Liver (tissue), 9 donors: ENCODE results near the gene FGFRL1. TPM values are rescaled to one million over a fixed set of nuclear protein-coding genes. Genes with fewer than 3 reads are reported as not detected.

Experiments
- DNase-seq: peaks from one replicate; pipeline ENCODE4 v3.0.0-alpha.2; 2017; ENCODE audit warnings: low spot score
- H3K27ac ChIP-seq, 2 donors: one replicate each; pipeline ENCODE4 v1.7.0; 2013; ENCODE audit warnings: inconsistent platforms in 2 of 2, low read length in 2 of 2, control low read depth in 1 of 2, low read depth in 1 of 2, mild to moderate bottlenecking in 1 of 2
- H3K27me3 ChIP-seq, 4 donors: one replicate each; pipeline versions ENCODE4 v1.6.1 to v1.7.0; 2013; ENCODE audit warnings: low read length in 3 of 4, inconsistent platforms in 1 of 4, mild to moderate bottlenecking in 1 of 4, moderate library complexity in 1 of 4; ENCODE audit not compliant: control insufficient read depth in 4 of 4, insufficient read depth in 4 of 4
- H3K36me3 ChIP-seq, 4 donors: one replicate each; pipeline versions ENCODE4 v1.6.1 to v1.7.0; 2013; ENCODE audit warnings: low read length in 3 of 4, mild to moderate bottlenecking in 3 of 4, low read depth in 1 of 4, moderate library complexity in 1 of 4; ENCODE audit not compliant: control insufficient read depth in 4 of 4, insufficient read depth in 3 of 4
- H3K4me1 ChIP-seq, 4 donors: one replicate each; pipeline versions ENCODE4 v1.6.1 to v1.7.0; 2013; ENCODE audit warnings: low read length in 3 of 4, mild to moderate bottlenecking in 3 of 4, moderate library complexity in 1 of 4; ENCODE audit not compliant: control insufficient read depth in 4 of 4, insufficient read depth in 4 of 4
- H3K4me3 ChIP-seq, 3 donors: one replicate each; pipeline versions ENCODE4 v1.6.1 to v1.7.0; 2013; ENCODE audit warnings: low read length in 3 of 3, control low read depth in 1 of 3, low read depth in 1 of 3, mild to moderate bottlenecking in 1 of 3
- H3K9ac ChIP-seq, 2 donors: one replicate each; pipeline ENCODE4 v1.7.0; 2013; ENCODE audit warnings: low read length in 2 of 2, mild to moderate bottlenecking in 2 of 2, moderate library complexity in 2 of 2, control low read depth in 1 of 2, low read depth in 1 of 2
- H3K9me3 ChIP-seq, 4 donors: one replicate each; pipeline versions ENCODE4 v1.6.1 to v1.7.0; 2013; ENCODE audit warnings: low read length in 3 of 4; ENCODE audit not compliant: control insufficient read depth in 4 of 4
- EGR1 ChIP-seq, 2 donors: IDR thresholded peaks; 2 replicates each; pipeline ENCODE4 v1.6.1; 2016 to 2018; ENCODE audit warnings: antibody characterized with exemption in 2 of 2, low read depth in 2 of 2
- FOXA1 ChIP-seq: IDR thresholded peaks from 2 replicates; pipeline ENCODE4 v1.6.1; 2016; ENCODE audit warnings: antibody characterized with exemption
- FOXA2 ChIP-seq: IDR thresholded peaks from 2 replicates; pipeline ENCODE4 v1.6.1; 2016; ENCODE audit warnings: antibody characterized with exemption
- GABPA ChIP-seq, 2 donors: IDR thresholded peaks in 1 of 2; conservative IDR thresholded peaks in 1 of 2; 2 replicates each; pipeline ENCODE4 v1.6.1; 2016; ENCODE audit warnings: antibody characterized with exemption in 2 of 2, mild to moderate bottlenecking in 1 of 2, moderate library complexity in 1 of 2
- HNF4A ChIP-seq, 2 donors: conservative IDR thresholded peaks; 2 replicates each; pipeline ENCODE4 v1.6.1; 2016; ENCODE audit warnings: antibody characterized with exemption in 2 of 2, mild to moderate bottlenecking in 2 of 2
- HNF4G ChIP-seq: IDR thresholded peaks from 2 replicates; pipeline ENCODE4 v1.6.1; 2016; ENCODE audit warnings: antibody characterized with exemption
- JUND ChIP-seq, 2 donors: IDR thresholded peaks; 2 replicates each; pipeline ENCODE4 v1.6.1; 2016; ENCODE audit warnings: antibody characterized with exemption in 2 of 2
- NR2F2 ChIP-seq: IDR thresholded peaks from 2 replicates; pipeline ENCODE4 v1.6.1; 2016; ENCODE audit warnings: antibody characterized with exemption
- RAD21 ChIP-seq, 2 donors: IDR thresholded peaks; 2 replicates each; pipeline ENCODE4 v1.6.1; 2016; ENCODE audit warnings: antibody characterized with exemption in 2 of 2, mild to moderate bottlenecking in 2 of 2
- RXRA ChIP-seq, 2 donors: IDR thresholded peaks; 2 replicates each; pipeline ENCODE4 v1.6.1; 2017 to 2018; ENCODE audit warnings: antibody characterized with exemption in 2 of 2, mild to moderate bottlenecking in 1 of 2
- SP1 ChIP-seq: IDR thresholded peaks from 2 replicates; pipeline ENCODE4 v1.6.1; 2018; ENCODE audit warnings: antibody characterized with exemption, mild to moderate bottlenecking
- TAF1 ChIP-seq: conservative IDR thresholded peaks from 2 replicates; pipeline ENCODE4 v1.6.1; 2016; ENCODE audit warnings: antibody characterized with exemption, mild to moderate bottlenecking
- YY1 ChIP-seq: IDR thresholded peaks from 2 replicates; pipeline ENCODE4 v1.6.1; 2016; ENCODE audit warnings: antibody characterized with exemption, mild to moderate bottlenecking
- WGBS: extraction: QIAGEN DNeasy Blood & Tissue Kit; methylation state at CpG from one replicate; pipeline ENCODE4 v1.1.7; 2013; 5-methylcytosine and 5-hydroxymethylcytosine counted together
- polyA plus RNA-seq, 2 donors: library from polyadenylated mRNA; stranded (reverse) in 1 of 2; unstranded in 1 of 2; fragments of 200-250 nt in 1 of 2; fragments of >200 nt in 1 of 2; fragmentation: Nextera tagmentation in 1 of 2; extraction: Ambion mirVana in 1 of 2; gene quantifications; one replicate each; pipeline versions ENCODE4 v1.2.1 to v1.2.3, GENCODE V29; 2013 to 2015
- total RNA-seq, 2 donors: library from RNA; depleted of rRNA; stranded (reverse); fragments of >200 nt; gene quantifications; one replicate each; pipeline ENCODE4 v1.2.3, GENCODE V29; 2014
- TF ChIP-seq, protein P1 (sequence below): IDR thresholded peaks from 2 replicates; pipeline ENCODE4 v1.6.1; 2016; ENCODE audit warnings: antibody characterized with exemption
- TF ChIP-seq, protein P2 (sequence below): IDR thresholded peaks from 2 replicates; pipeline ENCODE4 v1.6.1; 2016; ENCODE audit warnings: antibody characterized with exemption, mild to moderate bottlenecking
- TF ChIP-seq, protein P3 (sequence below): IDR thresholded peaks from 2 replicates; pipeline ENCODE4 v1.6.1; 2016; ENCODE audit warnings: antibody characterized with exemption
- TF ChIP-seq, protein P4 (sequence below): IDR thresholded peaks from 2 replicates; pipeline ENCODE4 v1.6.1; 2016; ENCODE audit warnings: antibody characterized with exemption
- TF ChIP-seq, protein P5 (sequence below): fragments of 150-350 bp; IDR thresholded peaks from 2 replicates; pipeline ENCODE4 v1.5.1; 2017; ENCODE audit warnings: improper control_type of control experiment, low read depth, low read length; ENCODE audit not compliant: missing input control
- donor health status: healthy.
- donor health status: healthy.
- donor health status: healthy.
- donor health status: healthy.
- donor health status: healthy.

FGFRL1 gene
- total and polyA plus RNA-seq, 4 donors, result 14.2 to 49.1 (median 22.4) TPM

DNA sequence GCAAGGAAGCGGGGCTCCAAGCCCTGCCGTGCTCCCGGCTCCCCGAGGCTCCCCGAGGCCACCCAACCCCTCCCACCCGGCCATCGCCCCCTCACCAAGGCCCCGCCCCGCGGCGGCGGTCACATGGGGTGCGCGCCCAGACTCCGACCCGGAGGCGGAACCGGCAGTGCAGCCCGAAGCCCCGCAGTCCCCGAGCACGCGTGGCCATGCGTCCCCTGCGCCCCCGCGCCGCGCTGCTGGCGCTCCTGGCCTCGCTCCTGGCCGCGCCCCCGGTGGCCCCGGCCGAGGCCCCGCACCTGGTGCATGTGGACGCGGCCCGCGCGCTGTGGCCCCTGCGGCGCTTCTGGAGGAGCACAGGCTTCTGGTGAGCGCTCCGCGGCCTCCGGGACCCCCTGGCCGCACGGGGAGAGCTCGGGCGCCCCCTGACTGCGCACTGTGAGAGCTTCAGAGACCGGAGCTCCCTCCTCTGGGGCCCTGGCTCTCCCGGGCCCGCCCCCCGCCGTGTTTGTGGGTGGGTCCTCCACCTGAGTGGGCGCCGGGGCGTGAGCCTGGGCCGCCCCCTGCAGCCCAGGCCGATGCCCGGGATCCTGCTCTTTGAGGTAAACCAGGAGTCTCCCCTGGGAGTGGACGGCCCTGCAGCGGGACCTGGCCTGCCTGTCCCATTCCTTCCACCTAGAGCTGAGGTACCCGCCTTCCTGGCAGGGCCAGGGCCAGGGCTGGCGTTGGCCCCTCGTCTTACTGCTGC, 24.4 kb upstream of the FGFRL1 start, which contains the start of gene IDUA:
IDUA (plus strand) TSS at position 166 of the 745 bp plus-strand sequence; CDS start at position 207, 41 bp downstream.
- H3K4me1 ChIP-seq, result peaks cover 13 to 58% (median 44%) of the 10 kb centered on the region in 4 donors
- TF ChIP-seq FOXA1, result no peak
- no peak for TF ChIP-seq JUND (IDR thresholded peaks at IDR 0.05)
- no peak for TF ChIP-seq HNF4A (conservative IDR thresholded peaks at IDR 0.05)
- no peak for TF ChIP-seq HNF4G
- TF ChIP-seq, protein P1, sequence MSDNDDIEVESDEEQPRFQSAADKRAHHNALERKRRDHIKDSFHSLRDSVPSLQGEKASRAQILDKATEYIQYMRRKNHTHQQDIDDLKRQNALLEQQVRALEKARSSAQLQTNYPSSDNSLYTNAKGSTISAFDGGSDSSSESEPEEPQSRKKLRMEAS, result no peak
- TF ChIP-seq GABPA (IDR thresholded peaks at IDR 0.05 in 1 of 2, conservative IDR thresholded peaks at IDR 0.05 in 1 of 2), result peak in 1 of 2 donors; percentile 47
- TF ChIP-seq, protein P2, sequence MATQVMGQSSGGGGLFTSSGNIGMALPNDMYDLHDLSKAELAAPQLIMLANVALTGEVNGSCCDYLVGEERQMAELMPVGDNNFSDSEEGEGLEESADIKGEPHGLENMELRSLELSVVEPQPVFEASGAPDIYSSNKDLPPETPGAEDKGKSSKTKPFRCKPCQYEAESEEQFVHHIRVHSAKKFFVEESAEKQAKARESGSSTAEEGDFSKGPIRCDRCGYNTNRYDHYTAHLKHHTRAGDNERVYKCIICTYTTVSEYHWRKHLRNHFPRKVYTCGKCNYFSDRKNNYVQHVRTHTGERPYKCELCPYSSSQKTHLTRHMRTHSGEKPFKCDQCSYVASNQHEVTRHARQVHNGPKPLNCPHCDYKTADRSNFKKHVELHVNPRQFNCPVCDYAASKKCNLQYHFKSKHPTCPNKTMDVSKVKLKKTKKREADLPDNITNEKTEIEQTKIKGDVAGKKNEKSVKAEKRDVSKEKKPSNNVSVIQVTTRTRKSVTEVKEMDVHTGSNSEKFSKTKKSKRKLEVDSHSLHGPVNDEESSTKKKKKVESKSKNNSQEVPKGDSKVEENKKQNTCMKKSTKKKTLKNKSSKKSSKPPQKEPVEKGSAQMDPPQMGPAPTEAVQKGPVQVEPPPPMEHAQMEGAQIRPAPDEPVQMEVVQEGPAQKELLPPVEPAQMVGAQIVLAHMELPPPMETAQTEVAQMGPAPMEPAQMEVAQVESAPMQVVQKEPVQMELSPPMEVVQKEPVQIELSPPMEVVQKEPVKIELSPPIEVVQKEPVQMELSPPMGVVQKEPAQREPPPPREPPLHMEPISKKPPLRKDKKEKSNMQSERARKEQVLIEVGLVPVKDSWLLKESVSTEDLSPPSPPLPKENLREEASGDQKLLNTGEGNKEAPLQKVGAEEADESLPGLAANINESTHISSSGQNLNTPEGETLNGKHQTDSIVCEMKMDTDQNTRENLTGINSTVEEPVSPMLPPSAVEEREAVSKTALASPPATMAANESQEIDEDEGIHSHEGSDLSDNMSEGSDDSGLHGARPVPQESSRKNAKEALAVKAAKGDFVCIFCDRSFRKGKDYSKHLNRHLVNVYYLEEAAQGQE, result no peak
- TF ChIP-seq, protein P3, sequence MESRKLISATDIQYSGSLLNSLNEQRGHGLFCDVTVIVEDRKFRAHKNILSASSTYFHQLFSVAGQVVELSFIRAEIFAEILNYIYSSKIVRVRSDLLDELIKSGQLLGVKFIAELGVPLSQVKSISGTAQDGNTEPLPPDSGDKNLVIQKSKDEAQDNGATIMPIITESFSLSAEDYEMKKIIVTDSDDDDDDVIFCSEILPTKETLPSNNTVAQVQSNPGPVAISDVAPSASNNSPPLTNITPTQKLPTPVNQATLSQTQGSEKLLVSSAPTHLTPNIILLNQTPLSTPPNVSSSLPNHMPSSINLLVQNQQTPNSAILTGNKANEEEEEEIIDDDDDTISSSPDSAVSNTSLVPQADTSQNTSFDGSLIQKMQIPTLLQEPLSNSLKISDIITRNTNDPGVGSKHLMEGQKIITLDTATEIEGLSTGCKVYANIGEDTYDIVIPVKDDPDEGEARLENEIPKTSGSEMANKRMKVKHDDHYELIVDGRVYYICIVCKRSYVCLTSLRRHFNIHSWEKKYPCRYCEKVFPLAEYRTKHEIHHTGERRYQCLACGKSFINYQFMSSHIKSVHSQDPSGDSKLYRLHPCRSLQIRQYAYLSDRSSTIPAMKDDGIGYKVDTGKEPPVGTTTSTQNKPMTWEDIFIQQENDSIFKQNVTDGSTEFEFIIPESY, result no peak
- no peak for TF ChIP-seq TAF1
- TF ChIP-seq SP1, result no peak
- TF ChIP-seq RAD21 (IDR thresholded peaks at IDR 0.05), result peak; percentile 29 to 31
- TF ChIP-seq, protein P4, sequence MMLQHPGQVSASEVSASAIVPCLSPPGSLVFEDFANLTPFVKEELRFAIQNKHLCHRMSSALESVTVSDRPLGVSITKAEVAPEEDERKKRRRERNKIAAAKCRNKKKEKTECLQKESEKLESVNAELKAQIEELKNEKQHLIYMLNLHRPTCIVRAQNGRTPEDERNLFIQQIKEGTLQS, result no peak
- TF ChIP-seq, protein P5, sequence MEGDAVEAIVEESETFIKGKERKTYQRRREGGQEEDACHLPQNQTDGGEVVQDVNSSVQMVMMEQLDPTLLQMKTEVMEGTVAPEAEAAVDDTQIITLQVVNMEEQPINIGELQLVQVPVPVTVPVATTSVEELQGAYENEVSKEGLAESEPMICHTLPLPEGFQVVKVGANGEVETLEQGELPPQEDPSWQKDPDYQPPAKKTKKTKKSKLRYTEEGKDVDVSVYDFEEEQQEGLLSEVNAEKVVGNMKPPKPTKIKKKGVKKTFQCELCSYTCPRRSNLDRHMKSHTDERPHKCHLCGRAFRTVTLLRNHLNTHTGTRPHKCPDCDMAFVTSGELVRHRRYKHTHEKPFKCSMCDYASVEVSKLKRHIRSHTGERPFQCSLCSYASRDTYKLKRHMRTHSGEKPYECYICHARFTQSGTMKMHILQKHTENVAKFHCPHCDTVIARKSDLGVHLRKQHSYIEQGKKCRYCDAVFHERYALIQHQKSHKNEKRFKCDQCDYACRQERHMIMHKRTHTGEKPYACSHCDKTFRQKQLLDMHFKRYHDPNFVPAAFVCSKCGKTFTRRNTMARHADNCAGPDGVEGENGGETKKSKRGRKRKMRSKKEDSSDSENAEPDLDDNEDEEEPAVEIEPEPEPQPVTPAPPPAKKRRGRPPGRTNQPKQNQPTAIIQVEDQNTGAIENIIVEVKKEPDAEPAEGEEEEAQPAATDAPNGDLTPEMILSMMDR, result peak; percentile 31
- no peak for TF ChIP-seq NR2F2
- TF ChIP-seq EGR1 (IDR thresholded peaks at IDR 0.05; ENCODE audit: low read depth in 2 of 2), result peak in 1 of 2 donors; percentile 56
- no peak for TF ChIP-seq FOXA2
- no peak for TF ChIP-seq YY1
- TF ChIP-seq RXRA (IDR thresholded peaks at IDR 0.05), result peak in 1 of 2 donors; percentile 21
- H3K27ac ChIP-seq, result peak within 1 kb of the TSS; percentile 66 to 79
- 1% methylated on average over 69 of the region's 69 CpGs for WGBS
- H3K27me3 ChIP-seq, result no peaks in the 10 kb centered on the region
- DNase-seq, result peak; percentile 79
- H3K36me3 ChIP-seq, result peaks cover 0 to 8% (median 4%) of the 10 kb centered on the region in 4 donors
- H3K9me3 ChIP-seq, result no peaks in the 10 kb centered on the region
- peak within 1 kb of the TSS; percentile 54 to 75 (median 75) for H3K4me3 ChIP-seq
- peak within 1 kb of the TSS; percentile 5 to 79 for H3K9ac ChIP-seq
